H1 (cell line): ENCODE measurements around the gene IRF3. TPM values are rescaled to one million over a fixed set of nuclear protein-coding genes. Genes with fewer than 3 reads are reported as not detected.
A peak's percentile ranks its signal among the peaks of the same experiment; 100 is the strongest.

Experiments used
- ATF2 ChIP-seq: IDR thresholded peaks from 2 replicates; pipeline ENCODE4 v1.6.1; 2012; ENCODE audit warnings: low read length, inconsistent platforms
- BCL11A ChIP-seq, 2 experiments: IDR thresholded peaks; one replicate each; pipeline ENCODE4 v1.6.1; 2011; ENCODE audit warnings: low read depth in 2 of 2, low read length in 2 of 2, mild to moderate bottlenecking in 2 of 2
- CBX8 ChIP-seq: fragments of 300-800, 300-1000 bp; sonication (generic); IDR thresholded peaks from 2 replicates; pipeline ENCODE4 v1.7.1; 2016; ENCODE audit warnings: low read depth, low read length, borderline replicate concordance
- CEBPB ChIP-seq: IDR thresholded peaks from 2 replicates; pipeline ENCODE4 v1.6.1; 2012; ENCODE audit warnings: low read depth, low read length
- CHD2 ChIP-seq: IDR thresholded peaks from 2 replicates; pipeline ENCODE4 v1.6.1; 2012; ENCODE audit warnings: low read length, improper control_type of control experiment
- CTBP2 ChIP-seq: IDR thresholded peaks from 2 replicates; pipeline ENCODE4 v1.7.0; 2011; ENCODE audit warnings: borderline replicate concordance, mild to moderate bottlenecking, moderate library complexity, mixed read lengths, low read length; ENCODE audit not compliant: insufficient read depth, insufficient read length
- KDM1A ChIP-seq: fragments of 200-600, 300-600 bp; sonication (generic); IDR thresholded peaks from 2 replicates; pipeline ENCODE4 v1.7.1; 2016; ENCODE audit warnings: mild to moderate bottlenecking, low read length, borderline replicate concordance
- MAFK ChIP-seq: IDR thresholded peaks from 2 replicates; pipeline ENCODE4 v1.6.1; 2012; ENCODE audit warnings: low read depth, mild to moderate bottlenecking, improper control_type of control experiment, low read length
- MAX ChIP-seq: IDR thresholded peaks from 2 replicates; pipeline ENCODE4 v1.6.1; 2012; ENCODE audit warnings: inconsistent platforms
- NANOG ChIP-seq: IDR thresholded peaks from 2 replicates; pipeline ENCODE4 v1.6.1; 2011; ENCODE audit warnings: low read length, low read depth, mild to moderate bottlenecking, inconsistent platforms; ENCODE audit not compliant: insufficient read depth, poor library complexity, severe bottlenecking
- POLR2A ChIP-seq, 2 experiments: IDR thresholded peaks; 1 replicate in 1 of 2; 2 replicates in 1 of 2; pipeline ENCODE4 v1.6.1; 2011; ENCODE audit warnings: low read depth in 2 of 2, low read length in 2 of 2, mild to moderate bottlenecking in 2 of 2; ENCODE audit errors: control extremely low read depth in 1 of 2
- RAD21 ChIP-seq, 2 experiments: IDR thresholded peaks in 1 of 2; conservative IDR thresholded peaks in 1 of 2; 2 replicates each; pipeline ENCODE4 v1.6.1; 2011; ENCODE audit warnings: low read depth in 2 of 2, low read length in 2 of 2, improper control_type of control experiment in 1 of 2, inconsistent platforms in 1 of 2, mild to moderate bottlenecking in 1 of 2, moderate library complexity in 1 of 2
- RXRA ChIP-seq: IDR thresholded peaks from 2 replicates; pipeline ENCODE4 v1.6.1; 2011; ENCODE audit warnings: low read depth, mild to moderate bottlenecking, low read length, moderate library complexity; ENCODE audit not compliant: insufficient read depth
- SIN3A ChIP-seq, 2 experiments: IDR thresholded peaks in 1 of 2; conservative IDR thresholded peaks in 1 of 2; 2 replicates each; pipeline ENCODE4 v1.6.1; 2011 to 2012; ENCODE audit warnings: low read length in 2 of 2, improper control_type of control experiment in 1 of 2, low read depth in 1 of 2, mild to moderate bottlenecking in 1 of 2
- SRF ChIP-seq: IDR thresholded peaks from 2 replicates; pipeline ENCODE4 v1.6.1; 2011; ENCODE audit warnings: mild to moderate bottlenecking, low read depth, low read length, moderate library complexity
- TAF1 ChIP-seq: IDR thresholded peaks from 2 replicates; pipeline ENCODE4 v1.6.1; 2011; ENCODE audit warnings: mild to moderate bottlenecking, low read depth, low read length
- TAF7 ChIP-seq: optimal IDR thresholded peaks from 2 replicates; pipeline ENCODE3; 2011; ENCODE audit warnings: low read depth, mild to moderate bottlenecking, inconsistent platforms, low read length, moderate library complexity, borderline replicate concordance
- USF2 ChIP-seq: IDR thresholded peaks from 2 replicates; pipeline ENCODE4 v1.6.1; 2011; ENCODE audit warnings: low read length, improper control_type of control experiment
- YY1 ChIP-seq: IDR thresholded peaks from 2 replicates; pipeline ENCODE4 v1.6.1; 2011; ENCODE audit warnings: low read depth, mild to moderate bottlenecking, low read length
- ZNF274 ChIP-seq: IDR thresholded peaks from 2 replicates; pipeline ENCODE4 v1.7.0; 2012; ENCODE audit warnings: low read length, borderline replicate concordance; ENCODE audit errors: extremely low read depth
- polyA plus RNA-seq, 7 experiments: library from polyadenylated mRNA; depleted of rRNA in 3 of 7; stranded (reverse) in 5 of 7; unstranded in 2 of 7; fragments of >200 nt in 5 of 7; fragments of 200-250 nt in 2 of 7; gene quantifications; 1 replicate in 5 of 7; 2 replicates in 1 of 7; 4 replicates in 1 of 7; pipeline versions ENCODE4 v1.2.1 to v1.2.3, GENCODE V29; 2011 to 2013; ENCODE audit warnings: missing spikeins in 2 of 7, mixed read lengths in 2 of 7
- total RNA-seq: library from RNA; stranded (reverse); fragmentation: NEBNext Ultra II Directional; extraction: Animal tissue kit (Norgen Biotek cat#: 25700); gene quantifications from 2 replicates; pipeline ENCODE4 v1.2.1, GENCODE V29; 2021

The IRF3 gene
- total and polyA plus RNA-seq, 2 of the 8 experiments (the other 6 are each of a cell fraction or from before 2014, with no cell fraction given): 103 to 114 TPM

- peak; percentile 55 to 66 for TF ChIP-seq RAD21 (IDR thresholded peaks at IDR 0.05 in 1 of 2, conservative IDR thresholded peaks at IDR 0.05 in 1 of 2; ENCODE audit: low read depth in 2 of 2, low read length in 2 of 2)
- no peak for TF ChIP-seq BCL11A (IDR thresholded peaks at IDR 0.05; ENCODE audit: low read depth in 2 of 2, low read length in 2 of 2)
- peak in 1 of 2 experiments; percentile 69; a peak in 1 of 4 replicates for TF ChIP-seq SIN3A (conservative IDR thresholded peaks at IDR 0.05 in 1 of 2, IDR thresholded peaks at IDR 0.05 in 1 of 2; ENCODE audit: low read depth in 1 of 2, low read length in 2 of 2)
- no peak for TF ChIP-seq ATF2
- 0 out of 2 replicates have a peak, but pooled peaks have one; percentile 1 for TF ChIP-seq RXRA
- TF ChIP-seq MAFK: no peak
- TF ChIP-seq NANOG: no peak
- 0 out of 2 replicates have a peak, but pooled peaks have one; percentile 25 for TF ChIP-seq KDM1A
- TF ChIP-seq CHD2: no peak
- TF ChIP-seq CEBPB: no peak
- peak; percentile 36 for TF ChIP-seq CTBP2
- 0 out of 2 replicates have a peak, but pooled peaks have one; percentile 37 for TF ChIP-seq YY1
- TF ChIP-seq MAX: peak; percentile 53
- TF ChIP-seq TAF1: peak; percentile 52; the same call in 1 of the 2 replicates
- no peak for TF ChIP-seq ZNF274
- TF ChIP-seq POLR2A (IDR thresholded peaks at IDR 0.05; ENCODE audit: control extremely low read depth in 1 of 2, low read depth in 2 of 2, low read length in 2 of 2): no peak
- TF ChIP-seq USF2: no peak
- TF ChIP-seq CBX8: no peak
- TF ChIP-seq TAF7: peak; percentile 72
- TF ChIP-seq SRF: no peak
These were observed 6.7 kb upstream of the IRF3 start (continued) for GRCh38 chr19:49672131-49672919.
